ENCODE measurements around the gene RTF1. TPM values are rescaled to one million over a fixed set of nuclear protein-coding genes. Genes with fewer than 3 reads are reported as not detected.

RTF1 gene
- total RNA-seq, 1 experiment from 2014 or later, result 47.6 TPM

GRCh38 chr15:41473418-41473817 lies 56.5 kb downstream of the RTF1 start:
- Histone ChIP-seq H3K27me3 (replicated peaks; ENCODE audit: insufficient read depth, low read depth, low read length, poor library complexity) (no peaks in the 10 kb centered on the region), H3K4me3 (ENCODE audit: low read depth, low read length, poor library complexity, severe bottlenecking) (no peak overlapping the region), H3K36me3 (ENCODE audit: insufficient read depth, low read length, poor library complexity, severe bottlenecking) (peaks cover 70% of the 10 kb centered on the region), H3K9me3 (ENCODE audit: low read depth, low read length, poor library complexity, severe bottlenecking) (no peaks in the 10 kb centered on the region), H3K4me1 (ENCODE audit: insufficient read depth, low read length, poor library complexity, severe bottlenecking) (no peaks in the 10 kb centered on the region), H3K27ac (ENCODE audit: low read depth, low read length, poor library complexity, severe bottlenecking) (no peak overlapping the region)
- DNase-seq (ENCODE audit: low spot score), result no peak
- no TSS peak for BruUV-seq (replicated peaks)
- CTCF ChIA-PET, result no interaction called here
- POLR2A ChIA-PET (ENCODE audit: low non-redundant PET), result no interaction called here
- intact Hi-C loops (cut with micrococcal nuclease; ENCODE audit: unreplicated experiment), result no loop called here
- TF ChIP-seq CTCF (conservative IDR thresholded peaks at IDR 0.05; ENCODE audit: low read depth, low read length) (no peak), EZH2 (IDR thresholded peaks at IDR 0.05; ENCODE audit: borderline replicate concordance, low read depth, low read length, poor library complexity, severe bottlenecking) (no peak)

GRCh38 chr15:41474436-41474835 lies 57.5 kb downstream of the RTF1 start:
- peaks cover 72% of the 10 kb centered on the region for H3K36me3 ChIP-seq (ENCODE audit: insufficient read depth, low read length, poor library complexity, severe bottlenecking)
- no peak overlapping the region for H3K4me3 ChIP-seq (ENCODE audit: low read depth, low read length, poor library complexity, severe bottlenecking)
- no TSS peak for BruUV-seq (replicated peaks)
- H3K27me3 ChIP-seq (replicated peaks; ENCODE audit: insufficient read depth, low read depth, low read length, poor library complexity), result no peaks in the 10 kb centered on the region
- POLR2A ChIA-PET (ENCODE audit: low non-redundant PET), result no interaction called here
- H3K9me3 ChIP-seq (ENCODE audit: low read depth, low read length, poor library complexity, severe bottlenecking), result no peaks in the 10 kb centered on the region
- no peak for DNase-seq (ENCODE audit: low spot score)
- intact Hi-C loops (cut with micrococcal nuclease; ENCODE audit: unreplicated experiment), result no loop called here
- no peak overlapping the region for H3K27ac ChIP-seq (ENCODE audit: low read depth, low read length, poor library complexity, severe bottlenecking)
- CTCF ChIA-PET, result no interaction called here
- no peaks in the 10 kb centered on the region for H3K4me1 ChIP-seq (ENCODE audit: insufficient read depth, low read length, poor library complexity, severe bottlenecking)
- TF ChIP-seq CTCF (conservative IDR thresholded peaks at IDR 0.05; ENCODE audit: low read depth, low read length) (no peak), EZH2 (IDR thresholded peaks at IDR 0.05; ENCODE audit: borderline replicate concordance, low read depth, low read length, poor library complexity, severe bottlenecking) (no peak)

- ChIA-PET POLR2A (ENCODE audit: low non-redundant PET) (no interaction called here), CTCF (no interaction called here)
- Histone ChIP-seq H3K9me3 (ENCODE audit: low read depth, low read length, poor library complexity, severe bottlenecking) (no peaks in the 10 kb centered on the region), H3K27me3 (replicated peaks; ENCODE audit: insufficient read depth, low read depth, low read length, poor library complexity) (no peaks in the 10 kb centered on the region), H3K4me3 (ENCODE audit: low read depth, low read length, poor library complexity, severe bottlenecking) (no peak overlapping the region), H3K4me1 (ENCODE audit: insufficient read depth, low read length, poor library complexity, severe bottlenecking) (no peaks in the 10 kb centered on the region), H3K27ac (ENCODE audit: low read depth, low read length, poor library complexity, severe bottlenecking) (no peak overlapping the region), H3K36me3 (ENCODE audit: insufficient read depth, low read length, poor library complexity, severe bottlenecking) (peaks cover 72% of the 10 kb centered on the region)
- DNase-seq (ENCODE audit: low spot score), result no peak
- intact Hi-C loops (cut with micrococcal nuclease; ENCODE audit: unreplicated experiment), result no loop called here
- BruUV-seq (replicated peaks), result no TSS peak
- TF ChIP-seq EZH2 (IDR thresholded peaks at IDR 0.05; ENCODE audit: borderline replicate concordance, low read depth, low read length, poor library complexity, severe bottlenecking) (no peak), CTCF (conservative IDR thresholded peaks at IDR 0.05; ENCODE audit: low read depth, low read length) (no peak)
Observed at GRCh38 chr15:41474941-41475340, 58.0 kb downstream of the RTF1 start.

Measured in A673 (cell line).